HL-60/S4 treated with phorbol 12-myristate 13-acetate at 8.2 ng/mL for 4 days and 3 days (cell line): ENCODE results near the gene UNC50.
"Not testable (repeated sequence)": the region's sequence is repeated elsewhere in the genome, so short reads cannot be mapped to it uniquely, and the experiment has no call there.

Experiments
- in situ Hi-C: fragments of 300-500 bp; cut with MboI; formaldehyde crosslinking; loops from 2 replicates; pipeline ENCODE4 v1.15.0; 2022; ENCODE audit warnings: low sequenced_read_pairs

The UNC50 gene

GRCh38 chr2:98576666-98577312 lies 31.6 kb upstream of the UNC50 start:
- in situ Hi-C loops: no loop called here

DNA sequence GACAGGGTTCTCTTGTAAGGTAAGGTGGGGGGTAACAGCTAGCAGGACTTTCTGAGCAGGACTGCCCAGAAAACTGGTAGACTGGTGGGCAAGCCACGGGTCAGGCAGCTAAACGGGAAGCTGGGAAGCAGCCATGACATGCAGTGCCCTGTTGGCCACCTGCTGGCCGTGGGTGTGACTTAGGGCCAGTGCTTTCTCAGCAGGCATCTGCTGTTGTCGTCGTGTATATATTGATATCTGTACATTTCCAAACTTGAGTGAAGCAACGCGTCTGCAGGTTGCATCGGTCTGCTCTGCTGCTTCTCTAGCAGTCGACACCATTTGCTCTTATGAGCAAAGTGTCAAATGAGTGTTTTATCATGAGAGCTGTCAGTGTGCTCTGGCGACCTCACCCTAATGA lies 31.1 kb upstream of the UNC50 start:
- in situ Hi-C loops: no loop called here

GRCh38 chr2:98578231-98578630 lies 30.2 kb upstream of the UNC50 start:
- in situ Hi-C loops: no loop called here

DNA sequence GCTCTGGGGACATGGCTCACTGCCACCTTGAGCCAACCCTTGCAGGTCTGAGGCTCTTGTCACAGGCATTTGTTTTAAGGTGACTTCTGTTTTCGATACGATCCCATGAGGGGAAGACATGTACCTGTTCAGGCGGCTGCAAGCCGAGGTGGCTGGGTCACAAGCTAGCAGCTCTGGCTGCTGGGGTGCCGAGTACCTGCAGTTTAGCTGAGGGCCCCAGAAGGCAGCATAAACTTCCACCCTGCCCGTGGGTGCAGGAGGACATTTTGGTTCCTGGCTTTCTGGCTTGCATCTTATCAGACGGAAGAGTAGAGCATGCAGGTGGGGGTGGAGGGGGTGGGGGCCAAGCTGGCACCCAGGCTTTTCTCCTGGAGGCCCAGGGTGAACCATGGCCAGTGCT lies 28.5 kb upstream of the UNC50 start:
- in situ Hi-C loops: no loop called here

DNA sequence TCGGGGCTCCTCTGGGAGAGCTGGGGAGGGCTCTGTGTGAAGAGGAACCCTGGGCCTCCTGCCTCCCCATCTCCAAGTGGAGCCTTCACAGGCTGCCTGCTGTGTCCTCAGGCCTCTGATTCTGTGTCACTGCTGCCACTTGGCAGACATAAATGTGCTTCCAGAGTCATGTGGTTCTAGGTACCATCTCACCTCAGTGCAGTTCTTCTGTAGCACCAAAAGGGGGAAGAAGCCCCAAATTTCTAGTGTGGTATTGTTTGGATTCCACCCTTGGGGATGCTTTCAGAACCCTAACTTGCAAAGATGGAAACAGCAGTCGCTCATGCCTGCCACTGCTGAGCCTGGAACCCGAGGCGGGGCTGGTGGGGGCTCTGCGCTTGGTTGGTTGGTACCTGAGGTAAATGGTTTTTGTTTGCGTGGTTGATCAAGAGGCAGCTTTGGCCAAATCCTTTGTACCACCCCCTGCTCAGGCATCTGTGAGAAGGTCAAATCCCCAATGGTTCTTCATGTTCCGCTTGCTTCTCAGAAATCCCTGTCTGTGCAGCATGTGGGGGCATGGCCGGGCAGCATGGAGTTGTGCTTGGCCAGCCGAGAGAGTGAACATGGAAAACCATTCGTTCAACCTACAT lies 27.6 kb upstream of the UNC50 start:
- in situ Hi-C loops: no loop called here

DNA sequence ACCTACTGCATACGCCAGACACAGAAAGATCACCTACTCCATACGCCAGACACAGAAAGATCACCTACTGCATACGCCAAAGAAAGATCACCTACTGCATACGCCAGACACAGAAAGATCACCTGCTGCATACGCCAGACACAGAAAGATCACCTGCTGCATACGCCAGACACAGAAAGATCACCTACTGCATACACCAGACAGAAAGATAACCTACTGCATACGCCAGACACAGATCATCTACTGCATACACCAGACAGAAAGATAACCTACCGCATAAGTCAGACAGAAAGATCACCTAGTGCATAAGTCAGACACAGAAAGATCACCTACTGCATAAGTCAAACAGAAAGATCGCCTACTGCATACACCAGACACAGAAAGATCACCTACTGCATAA lies 25.9 kb upstream of the UNC50 start:
- in situ Hi-C loops: no loop called here

DNA sequence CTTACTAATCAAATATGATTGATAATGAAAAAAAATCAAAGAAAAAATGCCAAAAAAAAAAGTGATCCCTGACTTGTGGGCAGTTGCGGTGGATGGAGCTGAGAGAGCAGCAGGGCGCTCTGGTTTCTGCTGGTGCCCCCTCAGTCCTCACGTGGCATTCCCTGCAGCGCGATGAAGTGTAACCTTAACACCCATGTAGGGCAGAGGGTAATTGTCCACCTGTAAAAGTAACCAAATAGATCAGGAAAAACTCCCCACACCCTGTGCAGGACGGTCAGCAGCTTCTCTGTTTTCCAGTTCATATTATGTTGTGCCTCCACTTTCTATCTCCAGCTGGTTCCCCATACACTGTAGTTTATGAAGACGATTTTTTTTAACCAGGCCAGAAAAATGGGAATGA lies 25.1 kb upstream of the UNC50 start:
- in situ Hi-C loops: no loop called here

GRCh38 chr2:98583816-98584618 lies 24.4 kb upstream of the UNC50 start:
- in situ Hi-C loops: no loop called here

DNA sequence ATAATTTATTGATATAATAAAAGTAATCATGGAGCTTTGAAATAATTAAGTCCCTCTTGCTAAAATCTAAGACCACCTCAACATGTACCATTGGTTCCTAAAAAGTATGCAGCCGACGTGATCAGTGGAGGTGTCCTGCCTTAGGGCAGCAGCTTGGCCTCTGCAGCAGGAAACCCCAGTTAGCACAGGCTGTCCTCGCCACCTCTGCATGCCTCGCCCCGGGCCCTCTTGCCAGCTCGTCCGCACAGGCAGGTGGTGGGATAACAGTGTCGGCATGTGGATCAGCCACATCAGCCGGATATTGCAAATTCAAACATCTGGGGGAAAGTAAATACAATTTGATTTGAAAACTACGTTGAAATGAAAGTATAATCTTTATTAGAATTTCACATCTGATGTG lies 23.0 kb upstream of the UNC50 start:
- in situ Hi-C loops: no loop called here

DNA sequence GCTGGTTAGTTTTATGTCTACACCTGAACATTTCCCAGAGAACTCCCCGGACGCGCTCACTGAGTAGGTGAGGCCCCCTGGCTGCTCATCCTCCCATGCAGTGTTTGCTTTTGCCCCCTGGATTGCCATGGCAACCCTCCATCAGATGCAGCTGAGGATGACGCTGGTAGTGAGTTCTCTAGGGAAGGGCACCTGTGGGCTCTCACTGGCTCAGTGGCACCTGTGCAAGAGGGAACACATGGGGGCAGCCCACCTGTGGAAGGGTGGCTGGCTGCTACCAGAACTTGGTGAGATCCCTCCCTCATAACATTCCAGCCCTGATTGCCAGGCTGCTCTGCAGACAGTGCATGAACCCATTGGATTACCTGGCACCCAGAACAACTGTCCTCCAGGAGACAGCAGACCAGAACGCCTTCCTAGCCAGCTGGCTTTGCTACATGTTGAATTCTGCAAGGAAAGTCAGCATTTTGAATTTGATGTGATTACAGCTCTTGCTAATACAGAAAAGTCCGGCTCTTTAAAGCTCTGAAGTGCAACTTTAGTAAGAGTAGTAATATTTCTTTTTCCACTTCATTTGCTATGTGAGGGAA lies 21.7 kb upstream of the UNC50 start:
- in situ Hi-C loops: no loop called here

DNA sequence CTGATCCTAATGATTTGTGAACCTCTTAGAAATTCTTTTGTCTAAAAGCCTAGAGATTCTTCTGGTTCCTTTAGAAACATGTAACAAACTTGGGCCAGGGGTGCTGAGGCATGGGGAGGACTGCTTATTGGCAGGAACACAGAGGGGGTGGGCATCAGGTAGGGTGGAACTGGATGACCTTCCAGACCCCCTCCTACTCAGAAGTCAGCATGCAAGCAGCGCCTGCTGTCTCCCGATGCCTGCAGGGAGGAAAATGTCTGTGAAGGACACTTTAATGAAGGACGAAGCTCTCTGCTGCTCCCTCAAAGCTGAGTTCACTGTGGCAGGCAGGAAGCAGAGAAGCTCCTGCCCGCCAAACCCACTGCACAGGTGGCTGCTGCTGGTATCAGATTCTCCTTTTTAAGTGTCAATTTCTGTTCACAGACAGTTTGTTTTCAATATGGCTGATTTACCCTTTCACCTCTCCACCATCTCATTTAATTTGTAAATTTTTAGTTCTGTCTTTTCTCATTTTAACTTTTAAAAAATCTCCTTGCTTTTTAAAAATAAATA lies 19.4 kb upstream of the UNC50 start:
- in situ Hi-C loops: no loop called here

DNA sequence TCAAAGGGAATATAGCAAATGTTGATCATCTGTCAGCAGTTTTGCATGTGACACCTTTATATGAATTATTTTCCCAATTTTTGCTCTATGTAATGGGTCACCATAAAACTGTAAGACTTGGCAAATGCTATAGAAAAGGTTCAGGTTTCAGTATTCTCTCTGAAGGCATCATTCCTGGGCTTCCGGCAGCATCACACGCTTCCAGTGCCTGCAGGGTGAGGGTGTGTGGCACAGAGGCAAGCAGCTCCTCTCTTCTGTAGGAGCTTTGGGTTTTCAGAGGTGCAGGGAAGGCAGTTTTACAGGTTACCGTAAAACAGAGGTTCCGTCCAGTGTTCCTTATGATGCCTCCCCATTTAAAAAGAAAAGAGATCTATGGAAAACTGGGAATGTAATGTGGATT lies 18.9 kb upstream of the UNC50 start:
- in situ Hi-C loops: no loop called here

DNA sequence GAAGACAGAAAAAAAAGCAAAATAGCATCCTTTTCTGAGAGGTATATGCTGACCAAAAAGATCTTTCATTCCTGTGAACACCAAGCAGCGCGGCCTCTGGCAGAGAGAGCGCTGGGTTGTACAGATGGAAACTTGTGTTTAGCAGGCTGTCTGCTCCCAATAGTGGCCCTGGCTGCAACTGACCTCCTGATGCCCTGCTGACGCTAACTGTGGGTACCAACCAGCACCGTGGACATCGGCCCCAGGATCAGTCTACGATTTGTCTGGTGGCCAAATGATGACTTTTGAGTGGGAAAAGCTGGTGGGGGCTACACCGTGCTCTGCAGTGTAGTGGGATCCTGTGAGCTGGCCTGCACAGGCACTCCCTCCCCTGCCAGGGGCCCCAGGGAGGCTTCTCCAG lies 15.8 kb upstream of the UNC50 start:
- in situ Hi-C loops: no loop called here

GRCh38 chr2:98594665-98595064 lies 13.7 kb upstream of the UNC50 start:
- in situ Hi-C loops: not testable (repeated sequence)

DNA sequence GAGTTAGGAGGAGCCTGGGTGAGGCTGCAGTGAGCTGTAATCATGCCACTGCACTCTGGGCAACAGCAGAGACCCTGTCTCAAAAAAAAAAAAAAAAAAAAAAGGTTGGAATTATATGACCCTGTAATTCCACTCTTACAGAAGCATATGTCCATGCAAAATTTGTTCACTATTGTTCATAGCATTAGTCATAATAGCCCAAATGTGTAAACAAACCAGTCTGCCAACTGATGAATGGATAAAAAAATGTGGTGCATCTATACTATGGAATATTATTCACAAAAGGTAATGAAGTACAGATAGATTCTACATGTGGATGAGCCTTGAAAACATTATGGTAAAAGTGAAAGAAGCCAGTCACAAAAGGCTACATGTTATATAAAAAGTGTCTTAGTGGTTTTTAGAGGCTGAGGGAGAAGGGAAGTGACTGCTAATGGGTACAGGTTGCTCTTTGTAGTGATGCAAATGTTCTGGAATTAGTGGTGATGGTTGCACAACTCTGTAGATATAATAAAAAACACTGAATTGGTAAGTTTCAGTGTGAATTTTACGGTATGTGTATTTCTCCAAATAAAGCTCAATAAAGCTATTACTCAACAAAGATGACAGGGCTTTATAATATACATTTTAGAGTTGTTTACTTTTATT lies 9.5 kb upstream of the UNC50 start:
- in situ Hi-C loops: no loop called here

DNA sequence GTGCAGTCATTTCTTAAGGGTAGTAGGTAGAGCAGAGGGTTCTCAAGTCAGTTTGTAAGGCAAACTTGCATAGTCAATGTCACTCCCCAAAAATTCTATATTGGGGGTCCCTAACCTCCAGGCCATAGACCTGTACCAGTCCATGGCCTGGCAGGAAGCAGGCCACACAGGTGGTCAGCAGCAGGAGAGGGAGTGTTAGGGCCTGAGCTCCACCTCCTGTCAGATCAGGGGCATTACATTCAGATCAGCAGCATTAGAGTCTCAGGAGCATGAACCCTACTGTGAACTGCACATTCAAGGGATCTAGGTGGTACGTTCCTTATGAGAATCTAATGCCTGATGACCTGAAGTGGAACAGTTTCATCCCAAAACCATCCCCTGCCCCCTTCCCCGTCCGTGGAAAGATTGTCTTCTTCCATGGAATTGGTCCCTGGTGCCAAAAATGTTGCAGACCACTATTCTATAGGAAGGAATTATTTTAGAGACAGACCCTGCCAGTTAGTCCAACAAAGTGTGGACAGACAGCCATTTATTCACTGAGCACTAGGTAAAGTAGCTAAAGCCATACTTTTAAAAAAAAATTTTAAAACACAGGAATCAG lies 6.8 kb upstream of the UNC50 start:
- in situ Hi-C loops: no loop called here

GRCh38 chr2:98604547-98604946 lies 3.8 kb upstream of the UNC50 start:
- in situ Hi-C loops: no loop called here

DNA sequence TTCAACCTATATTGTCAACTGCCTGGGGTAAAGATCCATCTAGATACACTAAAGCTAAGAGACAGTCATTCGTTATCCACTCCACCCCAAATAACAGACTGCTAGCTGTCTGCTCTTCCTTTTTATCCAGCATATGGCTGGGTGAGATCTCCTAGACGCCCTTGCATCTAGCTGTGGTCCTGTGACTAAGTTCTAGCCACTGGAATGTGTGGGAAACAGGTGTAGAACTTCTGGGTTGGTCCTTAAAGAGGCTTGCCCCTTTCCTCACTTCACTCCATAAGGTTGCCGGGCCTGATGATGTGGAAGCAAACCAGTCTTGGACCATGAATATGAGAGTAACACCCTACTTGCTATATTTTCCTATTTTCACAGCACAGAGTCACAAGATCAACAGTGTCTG lies 3.3 kb upstream of the UNC50 start:
- in situ Hi-C loops: no loop called here

DNA sequence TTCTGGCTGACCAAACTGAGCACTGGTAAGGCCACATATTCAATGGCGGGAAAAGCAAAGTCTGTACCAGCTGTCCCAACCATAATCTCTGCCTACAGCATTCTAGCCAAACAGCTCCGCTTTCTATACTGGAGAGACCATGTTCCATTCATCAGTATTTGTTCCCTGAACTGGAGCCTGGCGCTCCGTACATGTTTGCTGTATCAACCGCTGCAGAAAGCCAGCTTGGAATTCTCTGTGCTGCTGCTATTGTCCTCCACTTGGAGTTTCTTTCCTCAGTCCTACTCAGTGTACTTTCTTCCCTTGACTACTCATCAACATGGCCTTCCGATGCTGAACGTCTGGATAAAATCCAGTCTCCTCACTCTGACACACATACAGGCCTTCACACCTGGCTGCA lies 2.0 kb upstream of the UNC50 start:
- in situ Hi-C loops: no loop called here

- in situ Hi-C loops: no loop called here
Measured at GRCh38 chr2:98607104-98607503, 1.3 kb upstream of the UNC50 start.

DNA sequence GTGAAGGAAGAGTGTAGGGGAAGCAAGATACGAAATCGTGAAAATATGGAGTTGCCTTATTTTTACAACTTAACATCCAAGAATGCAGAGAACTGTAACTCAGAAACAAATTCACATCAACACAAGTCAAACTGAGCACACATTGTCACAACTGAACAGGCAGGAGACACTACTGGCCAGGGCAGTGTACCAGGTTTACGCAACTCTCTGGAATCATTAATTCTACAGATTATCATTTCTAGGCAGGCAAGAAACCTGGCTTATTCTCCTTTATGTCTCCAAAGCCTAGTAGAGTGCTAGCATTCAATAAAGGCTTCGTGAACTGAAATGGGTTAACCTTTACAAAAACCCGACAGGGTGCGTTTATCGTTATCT lies 661 bp upstream of the UNC50 start:
- in situ Hi-C loops: no loop called here
